NAMALWA (cell line): ENCODE data around the gene ZKSCAN1.
"Not testable (repeated sequence)": the region's sequence is repeated elsewhere in the genome, so short reads cannot be mapped to it uniquely, and the experiment has no call there.

Experiments used
- DNase-seq: peaks from one replicate; pipeline ENCODE4 v3.0.0-alpha.2; 2015; ENCODE audit warnings: low spot score

The ZKSCAN1 gene

DNA sequence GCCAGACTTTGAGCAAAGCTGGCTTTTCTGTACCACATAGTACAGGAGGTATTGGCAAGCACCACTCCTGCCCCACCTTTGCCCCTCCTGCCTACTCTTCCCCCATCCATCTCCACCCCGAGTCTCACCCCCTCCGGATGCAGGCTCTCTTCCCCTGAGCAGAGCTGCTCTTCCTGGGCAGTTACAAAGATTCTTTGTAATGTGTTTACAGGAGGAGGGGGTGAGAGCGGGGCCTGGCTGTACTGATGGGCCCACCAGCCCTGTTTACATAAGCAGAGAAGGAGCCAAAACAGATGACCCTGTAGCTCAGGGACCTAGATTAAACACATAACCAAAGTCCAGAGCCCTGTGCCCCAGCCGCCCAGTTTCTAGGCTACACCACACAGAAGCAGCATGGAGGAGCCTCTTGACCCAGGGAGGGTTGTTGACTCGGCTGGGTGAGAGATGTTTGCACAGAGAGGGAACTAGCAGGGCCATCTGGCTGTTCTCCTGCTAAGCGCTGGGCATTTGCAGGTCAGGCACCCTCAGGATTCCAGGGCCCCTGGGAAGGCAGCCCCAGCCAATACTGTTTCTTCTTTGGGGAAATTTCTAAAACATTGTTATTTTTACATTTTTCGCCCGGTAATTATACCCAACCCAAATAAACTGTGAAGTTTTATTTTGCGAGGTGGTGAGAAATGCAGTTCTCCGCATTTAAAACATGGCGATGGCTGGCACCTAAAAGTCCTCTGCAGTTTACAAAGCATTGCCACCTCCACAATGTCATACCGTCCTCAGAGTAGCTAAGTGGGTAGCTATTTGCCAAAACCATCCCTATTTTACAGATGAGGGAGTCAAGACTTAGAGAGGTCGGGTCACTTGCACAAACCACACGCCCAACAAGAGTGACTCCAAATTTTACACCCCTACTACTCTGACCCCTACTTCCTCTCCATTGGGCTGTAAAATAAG, 11.4 kb upstream of the ZKSCAN1 start:
- no peak for DNase-seq

DNA sequence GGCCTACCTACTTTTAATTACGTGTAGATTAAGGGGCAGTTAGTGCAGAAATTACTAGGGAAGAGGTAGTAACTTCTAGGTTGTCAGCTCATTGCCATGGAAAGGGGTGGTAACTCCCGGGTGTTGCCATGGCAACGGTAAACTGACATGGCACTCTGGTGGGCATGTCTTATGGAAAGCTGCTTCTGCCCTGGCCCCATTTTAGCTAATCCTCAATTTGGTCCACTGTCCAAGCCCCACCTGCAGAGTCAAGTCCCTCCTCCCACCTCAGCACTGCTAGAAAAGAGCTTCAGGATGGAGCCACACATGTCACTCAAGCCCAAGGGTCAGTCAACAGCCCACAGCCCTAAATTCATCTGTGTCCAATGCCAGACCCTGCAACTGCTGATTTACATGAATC, 7.5 kb upstream of the ZKSCAN1 start:
- DNase-seq: no peak

DNA sequence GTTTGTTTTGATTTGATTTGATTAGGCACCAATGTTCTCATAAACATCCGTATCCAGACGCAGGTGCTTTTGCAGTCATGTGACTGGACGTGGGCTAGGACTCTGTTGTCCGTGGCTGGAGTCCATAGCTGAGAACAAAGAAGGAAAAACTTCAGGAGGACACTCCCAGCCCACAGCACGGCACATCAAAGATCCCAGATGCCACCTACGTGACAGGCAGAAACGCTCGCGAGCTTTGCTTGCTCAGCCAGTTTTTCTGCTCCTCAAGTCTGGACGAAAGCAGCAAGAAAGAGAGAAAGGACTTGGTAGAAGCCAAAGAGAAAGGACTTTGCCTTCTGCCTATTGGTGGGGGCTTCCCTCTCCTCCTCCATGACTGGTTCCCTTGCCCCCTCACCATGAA, 6.9 kb upstream of the ZKSCAN1 start:
- no peak for DNase-seq

DNA sequence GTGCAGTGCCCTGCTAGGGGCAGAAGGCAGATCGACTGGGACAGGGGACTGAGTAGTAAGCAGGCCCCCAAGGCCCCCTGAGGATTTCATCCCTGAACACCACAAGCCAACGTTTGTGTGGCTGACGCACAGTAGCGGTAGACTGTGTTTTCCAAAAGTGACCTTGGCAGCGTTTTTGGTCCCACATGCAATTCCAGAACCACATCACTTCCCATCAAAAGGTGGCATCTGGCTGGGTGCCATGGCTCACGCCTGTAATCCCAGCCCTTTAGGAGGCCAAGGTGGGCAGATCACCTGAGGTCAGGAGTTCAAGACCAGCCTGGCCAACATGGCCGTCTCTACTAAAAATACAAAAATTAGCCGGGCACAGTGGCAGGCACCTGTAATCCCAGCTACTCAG, 5.4 kb upstream of the ZKSCAN1 start:
- DNase-seq: not testable (repeated sequence)

DNA sequence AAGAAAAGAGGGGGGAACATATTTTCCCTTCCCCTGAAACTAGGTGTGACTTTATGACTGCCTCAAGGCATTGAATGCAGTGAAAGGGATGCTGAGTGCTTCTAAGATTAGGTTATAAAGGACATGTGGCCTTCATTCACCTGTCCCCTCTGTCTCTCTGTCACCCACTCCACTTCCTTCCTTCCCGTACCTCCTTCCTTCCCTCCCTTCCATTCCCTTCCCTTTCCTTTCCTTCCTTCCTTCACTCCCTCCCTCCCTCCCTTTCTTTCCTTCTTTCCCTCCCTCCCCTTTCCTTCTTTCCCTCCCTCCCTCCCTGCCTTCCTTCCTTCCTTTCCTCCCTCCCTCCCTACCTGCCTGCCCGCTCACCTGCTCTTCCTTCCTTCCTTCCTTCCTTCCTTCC, 4.5 kb upstream of the ZKSCAN1 start:
- no peak for DNase-seq

DNA sequence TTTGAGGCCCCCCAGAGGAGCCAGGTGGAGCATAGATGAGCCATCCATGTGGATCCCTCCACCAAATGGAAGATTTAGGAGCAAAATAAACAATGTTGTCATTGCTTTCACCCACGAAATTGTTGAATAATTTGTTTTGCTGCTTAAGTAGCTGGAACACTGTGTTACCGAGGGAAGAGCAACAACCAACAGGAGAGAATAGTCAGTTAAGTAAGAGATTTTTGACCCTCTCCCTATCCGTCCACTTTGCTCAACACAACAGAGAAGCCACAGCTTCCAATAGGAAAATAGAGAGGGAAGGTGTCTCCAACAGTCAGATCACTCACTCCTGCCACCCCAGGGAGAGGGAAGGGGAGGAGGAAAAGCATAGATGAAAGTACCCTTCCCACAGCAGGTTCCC, 3.9 kb upstream of the ZKSCAN1 start:
- no peak for DNase-seq

DNA sequence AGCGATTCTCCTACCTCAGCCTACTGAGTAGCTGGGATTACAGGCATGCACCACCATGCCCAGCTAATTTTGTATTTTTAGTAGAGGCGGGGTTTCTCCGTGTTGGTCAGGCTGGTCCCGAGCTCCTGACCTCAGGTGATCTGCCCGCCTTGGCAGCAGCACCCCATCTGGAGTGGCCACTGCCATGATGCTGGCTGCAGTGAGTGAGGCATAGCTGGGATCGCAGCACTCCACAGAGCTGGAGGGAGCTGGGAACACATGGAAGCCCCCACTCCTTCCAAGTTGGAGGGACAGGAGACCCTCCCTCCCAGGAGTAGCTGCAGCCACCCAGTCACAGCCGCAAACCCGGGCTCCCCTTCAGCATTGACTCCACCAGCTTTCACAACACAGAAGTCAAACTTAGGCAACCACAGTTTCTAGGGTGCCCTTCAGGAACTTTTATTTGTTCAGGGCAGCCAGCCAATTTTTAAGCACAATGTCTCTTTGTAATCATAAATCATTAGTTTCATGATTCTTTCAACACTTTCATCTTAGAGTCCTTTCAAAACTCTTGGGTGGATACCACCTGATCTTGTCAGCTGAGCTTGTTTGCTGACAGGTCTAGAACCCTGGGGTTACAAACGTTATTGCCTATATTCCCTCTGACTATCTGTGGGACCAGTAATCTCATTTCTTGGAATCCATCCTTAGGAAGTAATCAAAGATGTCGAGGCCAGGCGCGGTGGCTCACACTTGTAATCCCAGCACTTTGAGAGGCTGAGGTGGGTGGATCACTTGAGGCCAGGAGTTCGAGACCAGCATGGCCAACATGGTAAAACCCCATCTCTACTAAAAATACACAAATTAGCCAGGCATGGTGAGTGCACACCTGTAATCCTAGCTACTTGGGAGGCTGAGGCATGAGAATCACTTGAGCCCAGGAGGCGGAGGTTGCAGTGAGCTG, 2.7 kb upstream of the ZKSCAN1 start:
- DNase-seq: not testable (repeated sequence)

DNA sequence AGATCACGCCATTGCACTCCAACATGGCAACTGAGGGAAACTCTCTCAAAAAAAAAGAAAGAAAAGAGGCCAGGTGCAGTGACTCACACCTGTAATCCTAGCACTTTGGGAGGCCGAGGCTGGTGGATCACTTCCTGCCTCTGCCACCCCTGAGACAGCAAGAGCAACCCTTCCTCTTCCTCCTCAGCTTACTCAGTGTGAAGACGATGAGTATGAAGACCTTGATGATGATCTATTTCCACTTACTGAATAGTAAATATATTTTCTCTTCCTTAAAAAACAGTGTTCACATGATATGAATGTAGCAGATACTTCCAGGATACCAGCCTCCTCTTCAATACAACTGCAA, 2.1 kb upstream of the ZKSCAN1 start:
- no peak for DNase-seq

DNA sequence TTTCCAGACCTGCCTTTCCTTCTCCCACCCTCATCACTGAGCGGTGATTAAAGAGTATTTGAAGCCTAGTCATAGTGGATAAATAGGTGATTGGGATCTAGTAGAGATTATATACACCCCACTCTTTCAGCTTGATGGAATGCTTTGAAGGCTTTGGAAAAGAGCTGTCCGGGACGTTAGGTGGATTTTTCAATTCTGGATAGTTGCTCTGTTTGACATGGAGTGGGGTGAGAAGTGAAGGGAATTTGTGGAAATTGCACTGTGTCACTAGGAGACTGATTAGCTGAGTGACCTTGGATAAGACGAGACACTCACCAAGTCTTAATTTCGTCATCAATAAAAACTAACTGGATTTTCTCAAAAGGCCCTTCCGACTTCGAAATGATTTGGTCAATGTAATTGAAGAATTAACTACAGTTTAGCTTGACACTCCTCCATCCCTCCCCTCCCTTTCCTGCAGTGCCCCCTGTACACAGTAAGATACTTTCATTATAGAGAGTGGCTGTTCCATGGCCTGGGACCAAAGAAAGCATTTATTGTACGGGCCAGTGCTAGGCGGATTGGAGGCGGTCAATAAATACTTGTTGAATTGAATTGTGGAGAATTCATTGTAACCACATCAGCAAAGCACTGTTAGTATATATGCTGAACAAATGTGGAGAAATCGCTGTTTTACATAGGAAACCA, 962 bp downstream of the ZKSCAN1 start:
- peak; percentile 34 for DNase-seq

DNA sequence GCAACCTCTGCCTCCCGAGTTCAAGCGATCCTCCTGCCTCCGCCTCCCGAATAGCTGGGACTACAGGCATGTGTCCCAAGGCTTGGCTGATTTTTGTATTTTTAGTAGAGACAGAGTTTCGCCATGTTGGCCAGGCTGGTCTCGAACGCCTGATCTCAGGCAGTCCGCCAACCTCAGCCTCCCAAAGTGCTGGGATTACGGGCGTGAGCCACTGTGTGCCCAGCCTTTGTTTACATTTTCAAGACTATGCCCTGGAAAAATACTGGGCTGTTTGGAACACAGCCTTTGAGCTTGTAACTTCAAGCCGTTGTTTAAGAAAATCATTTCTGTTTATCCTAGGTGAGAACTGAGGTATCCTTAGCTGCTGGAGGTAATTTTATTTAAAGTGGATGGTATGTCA, 1.9 kb downstream of the ZKSCAN1 start:
- no peak for DNase-seq

DNA sequence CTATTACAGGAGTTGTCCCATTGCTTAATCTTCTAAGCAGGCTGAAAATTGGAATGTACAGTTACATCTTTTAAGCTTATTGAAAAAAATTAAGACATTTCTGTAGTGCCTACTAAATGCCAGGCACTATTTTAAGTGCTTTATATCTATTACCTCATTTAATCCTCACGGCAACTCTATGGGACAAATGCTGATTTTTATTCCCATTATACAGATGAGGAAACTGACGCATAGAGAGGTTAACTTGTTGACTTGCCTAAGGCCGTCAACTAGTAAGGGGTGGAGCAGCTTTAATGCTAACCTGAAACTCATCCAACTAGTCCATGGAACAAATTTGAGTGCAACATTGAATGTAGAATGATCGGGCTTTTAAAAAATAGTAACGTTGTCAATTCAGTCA, 2.5 kb downstream of the ZKSCAN1 start:
- no peak for DNase-seq

DNA sequence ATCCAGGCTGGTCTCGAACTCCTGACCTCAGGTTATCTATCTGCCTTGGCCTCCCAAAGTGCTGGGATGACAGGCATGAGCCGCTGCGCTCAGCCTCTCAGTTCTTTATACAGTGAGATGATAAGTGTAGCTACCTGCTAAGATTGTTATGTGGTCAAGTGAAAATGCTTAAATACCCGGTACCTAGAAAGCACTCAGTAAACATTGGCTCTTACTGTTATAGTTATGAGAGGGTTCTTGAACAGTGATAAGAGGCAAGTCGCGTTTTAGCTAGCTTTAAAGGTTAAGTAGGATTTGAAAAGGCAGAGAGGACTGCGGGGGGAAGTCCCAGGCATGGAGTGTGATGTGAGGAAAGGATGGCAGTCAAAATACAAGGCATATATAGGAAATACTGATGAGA, 4.5 kb downstream of the ZKSCAN1 start:
- no peak for DNase-seq

DNA sequence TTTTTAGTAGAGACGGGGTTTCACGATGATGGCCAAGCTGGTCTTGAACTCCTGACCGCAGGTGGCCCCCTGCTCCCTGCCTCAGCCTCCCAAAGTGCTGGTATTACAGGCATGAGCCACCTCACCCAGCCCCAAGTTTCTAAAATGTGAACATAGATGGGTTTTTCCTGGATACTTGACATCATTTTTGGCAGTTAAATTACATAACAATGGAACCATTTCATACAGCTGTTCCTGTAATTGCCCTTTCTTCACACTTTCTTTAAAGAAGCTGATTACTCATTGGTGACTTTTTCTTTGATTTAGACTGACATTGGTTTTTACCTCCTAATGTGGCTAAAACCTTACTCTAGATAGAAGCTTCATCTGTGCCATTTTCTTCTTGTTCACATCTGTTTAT, 5.9 kb downstream of the ZKSCAN1 start:
- no peak for DNase-seq

DNA sequence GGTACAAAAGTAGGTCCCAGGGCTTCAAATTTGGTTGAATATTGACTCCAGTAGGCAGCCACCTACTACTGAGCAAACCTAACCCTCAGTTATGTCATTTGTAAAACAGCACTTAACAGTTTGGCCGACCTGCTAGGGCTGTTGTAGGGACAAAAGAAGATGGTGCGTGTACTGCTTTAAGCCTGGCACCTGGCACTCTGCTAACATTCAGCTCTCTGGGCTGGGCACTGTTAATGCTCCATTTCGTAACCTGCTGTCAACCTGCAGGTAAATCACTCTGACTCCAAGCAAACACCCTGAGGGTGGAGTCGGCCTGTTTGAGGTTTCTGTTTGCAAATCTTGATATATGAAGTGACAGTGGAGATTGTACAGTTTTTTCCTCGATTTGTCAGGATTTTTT, 7.2 kb downstream of the ZKSCAN1 start:
- DNase-seq: no peak

DNA sequence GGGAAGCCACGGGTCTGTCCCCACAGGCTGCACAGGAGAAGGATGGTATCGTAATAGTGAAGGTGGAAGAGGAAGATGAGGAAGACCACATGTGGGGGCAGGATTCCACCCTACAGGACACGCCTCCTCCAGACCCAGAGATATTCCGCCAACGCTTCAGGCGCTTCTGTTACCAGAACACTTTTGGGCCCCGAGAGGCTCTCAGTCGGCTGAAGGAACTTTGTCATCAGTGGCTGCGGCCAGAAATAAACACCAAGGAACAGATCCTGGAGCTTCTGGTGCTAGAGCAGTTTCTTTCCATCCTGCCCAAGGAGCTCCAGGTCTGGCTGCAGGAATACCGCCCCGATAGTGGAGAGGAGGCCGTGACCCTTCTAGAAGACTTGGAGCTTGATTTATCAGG, 8.1 kb downstream of the ZKSCAN1 start:
- DNase-seq: no peak

DNA sequence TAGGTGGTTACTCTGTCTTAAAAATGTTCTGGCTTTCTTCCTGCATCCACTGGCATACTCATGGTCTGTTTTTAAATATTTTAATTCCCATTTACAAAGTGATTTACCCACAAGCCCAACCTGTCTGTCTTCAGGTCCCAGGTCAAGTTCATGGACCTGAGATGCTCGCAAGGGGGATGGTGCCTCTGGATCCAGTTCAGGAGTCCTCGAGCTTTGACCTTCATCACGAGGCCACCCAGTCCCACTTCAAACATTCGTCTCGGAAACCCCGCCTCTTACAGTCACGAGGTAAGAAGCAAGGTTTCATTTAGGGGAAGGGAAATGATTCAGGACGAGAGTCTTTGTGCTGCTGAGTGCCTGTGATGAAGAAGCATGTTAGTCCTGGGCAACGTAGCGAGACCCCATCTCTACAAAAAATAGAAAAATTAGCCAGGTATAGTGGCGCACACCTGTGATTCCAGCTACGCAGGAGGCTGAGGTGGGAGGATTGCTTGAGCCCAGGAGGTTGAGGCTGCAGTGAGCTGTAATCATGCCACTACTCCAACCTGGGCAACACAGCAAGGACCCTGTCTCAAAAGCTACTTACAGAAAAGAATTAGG, 8.7 kb downstream of the ZKSCAN1 start:
- no peak for DNase-seq

DNA sequence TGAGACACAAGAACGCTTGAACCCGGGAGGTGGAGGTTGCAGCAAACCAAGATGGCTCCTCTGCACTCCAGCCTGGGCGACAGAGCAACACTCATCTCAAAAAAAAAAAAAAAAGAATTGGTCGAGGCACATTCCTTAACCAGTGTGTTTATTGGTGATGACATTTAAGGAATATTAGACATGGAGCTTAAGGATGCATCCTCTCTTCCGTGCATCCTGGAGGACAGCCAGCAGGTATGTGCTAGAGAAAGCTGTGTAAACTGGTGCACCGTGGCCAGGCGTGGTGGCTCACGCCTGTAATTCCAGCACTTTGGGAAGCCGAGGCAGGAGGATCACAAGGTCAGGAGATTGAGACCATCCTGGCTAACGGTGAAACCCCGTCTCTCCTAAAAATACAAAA, 11.8 kb downstream of the ZKSCAN1 start:
- no peak for DNase-seq

DNA sequence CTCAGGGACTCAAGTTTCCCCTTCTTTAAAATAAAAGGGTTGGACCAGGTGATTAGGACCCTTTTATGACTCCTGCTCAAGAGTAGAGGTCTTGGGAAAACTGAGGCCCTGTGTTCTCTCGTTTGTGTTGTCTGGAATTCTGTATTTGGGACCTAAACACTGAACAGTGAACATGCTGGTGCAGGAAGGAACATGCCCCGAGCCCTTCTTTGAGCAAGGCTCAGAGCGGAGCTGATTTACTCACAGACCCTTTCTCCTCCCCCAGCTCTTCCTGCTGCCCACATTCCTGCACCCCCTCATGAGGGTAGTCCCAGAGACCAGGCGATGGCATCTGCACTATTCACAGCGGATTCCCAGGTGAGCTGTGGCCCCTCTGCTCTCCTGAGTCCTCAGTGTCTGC, 14.2 kb downstream of the ZKSCAN1 start:
- DNase-seq: no peak

DNA sequence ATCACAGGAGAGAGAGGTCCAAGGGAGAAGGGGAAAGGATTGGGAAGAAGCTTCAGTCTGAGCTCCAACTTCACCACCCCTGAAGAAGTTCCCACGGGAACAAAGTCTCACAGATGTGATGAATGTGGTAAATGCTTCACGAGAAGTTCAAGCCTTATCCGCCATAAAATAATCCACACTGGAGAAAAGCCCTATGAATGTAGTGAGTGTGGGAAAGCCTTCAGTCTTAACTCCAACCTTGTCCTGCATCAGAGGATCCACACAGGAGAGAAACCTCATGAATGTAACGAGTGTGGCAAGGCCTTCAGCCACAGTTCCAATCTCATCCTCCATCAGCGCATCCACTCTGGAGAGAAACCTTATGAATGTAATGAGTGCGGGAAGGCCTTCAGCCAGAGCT, 18.1 kb downstream of the ZKSCAN1 start:
- DNase-seq: no peak

DNA sequence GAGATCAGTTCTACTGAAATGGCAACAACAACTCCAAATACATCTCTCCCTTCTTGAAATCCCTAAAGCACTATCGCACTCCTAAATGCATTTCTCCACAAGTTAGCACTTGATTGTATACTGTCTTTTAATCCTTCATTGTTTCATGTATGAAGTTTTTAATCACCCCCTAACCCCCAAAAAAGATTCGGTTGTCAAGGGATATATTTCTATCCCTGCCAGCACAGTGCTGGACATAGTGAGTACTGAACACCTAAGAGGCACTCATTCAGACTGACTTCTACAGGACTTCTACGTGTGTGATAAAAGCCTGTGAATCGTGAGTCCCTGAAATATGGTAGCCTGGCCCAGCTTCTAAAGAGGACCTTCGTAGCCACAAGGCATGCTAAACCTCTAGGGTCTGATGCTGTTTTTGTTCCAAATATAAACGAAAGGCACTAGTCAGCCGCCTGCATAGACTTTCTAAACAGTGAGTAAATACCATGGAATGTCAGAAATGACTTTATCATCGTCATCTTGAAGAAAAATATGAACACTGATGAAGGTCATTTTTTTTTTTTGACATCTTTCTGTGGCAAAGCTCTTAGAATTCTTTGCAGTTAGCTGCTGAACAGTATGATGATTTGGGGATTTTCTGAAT, 19.6 kb downstream of the ZKSCAN1 start:
- no peak for DNase-seq

DNA sequence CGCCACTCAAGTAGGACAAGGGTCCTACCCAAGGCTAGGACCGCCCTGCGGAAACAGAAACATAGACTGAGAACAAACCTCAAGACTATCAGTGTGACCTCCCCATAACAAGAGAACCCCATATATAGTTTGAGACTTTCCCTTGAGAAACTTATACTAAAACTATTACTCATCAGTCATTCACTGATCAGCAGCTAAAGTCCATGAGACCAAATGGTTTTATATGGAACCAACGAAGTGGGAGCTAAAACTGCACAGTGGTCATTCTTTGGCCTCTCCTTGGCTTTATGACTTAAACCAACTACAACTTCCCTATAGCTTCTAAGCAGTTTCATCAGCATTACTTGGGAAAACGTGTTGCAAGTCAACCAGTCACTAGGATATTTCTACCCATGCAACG, 20.5 kb downstream of the ZKSCAN1 start:
- DNase-seq: no peak

DNA sequence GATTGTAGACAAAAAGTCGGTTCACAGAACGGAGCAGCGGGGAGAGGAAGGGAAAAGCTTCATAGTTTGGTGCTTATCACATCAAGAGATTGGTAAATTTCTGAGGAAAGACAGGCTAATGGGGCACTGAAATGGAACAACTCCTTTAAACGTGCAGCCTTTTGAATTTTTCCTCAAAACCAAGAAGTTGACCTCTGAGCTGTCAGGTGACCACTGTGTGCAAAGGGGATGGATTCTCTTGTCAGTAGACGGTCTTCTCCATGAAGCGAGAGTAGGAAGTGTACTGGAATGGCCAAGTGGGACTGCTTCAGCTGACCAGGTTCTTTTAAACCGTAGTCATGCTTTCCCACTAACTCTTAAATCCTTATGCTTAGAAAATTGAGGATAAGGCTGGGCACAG, 22.9 kb downstream of the ZKSCAN1 start:
- no peak for DNase-seq
